HepG2 (cell line): Measurements from ENCODE around the gene JMJD4. TPM values are rescaled to one million over a fixed set of nuclear protein-coding genes. Genes with fewer than 3 reads are reported as not detected.

ENCODE experiments used
- ATAC-seq: fragments of 200-7000 bp; cut with Tn5 transposase; 3 replicates; pipeline ENCODE4 v1.9.1; 2020; ENCODE audit warnings: mild to moderate bottlenecking, moderate library complexity
- BruUV-seq: library from RNA; stranded (reverse); fragments of 400-500 nt; replicated peaks from 2 replicates; lab custom pipeline; 2021; lab: Mats Ljungman, UMichigan
- CTCF ChIA-PET: fragments of 300-600 bp; formaldehyde crosslinking; extraction: SDS; loops from one replicate; lab custom pipeline; 2021; ENCODE audit warnings: low total read pairs, inconsistent platforms, low intra/inter-chr PET ratio; lab: Yijun Ruan, JAX
- POLR2A ChIA-PET: fragments of 350-600 bp; sonication (Branson Sonifier 250); formaldehyde crosslinking; loops from one replicate; lab custom pipeline; 2020; ENCODE audit warnings: antibody characterized with exemption, inconsistent platforms; lab: Yijun Ruan, JAX
- DNase-seq: peaks from one replicate; pipeline ENCODE4 v3.0.0-alpha.2; 2015; ENCODE audit warnings: low spot score
- FAIRE-seq: peaks from 3 replicates; lab custom pipeline; 2011; peaks lifted over from hg19 to GRCh38; lab: Jason Lieb, UNC
- H2AFZ ChIP-seq: one replicate; pipeline ENCODE4 v1.6.1; 2011; ENCODE audit warnings: low read length, inconsistent platforms
- H3K27ac ChIP-seq: fragments of 300-600 bp; 3 replicates; pipeline ENCODE4 v1.8.0; 2011; ENCODE audit warnings: mixed run types, mild to moderate bottlenecking, mixed read lengths, low read length, inconsistent platforms; ENCODE audit not compliant: insufficient read depth; ENCODE audit errors: extremely low read length
- H3K27me3 ChIP-seq, 2 experiments: fragments of 200-600 bp in 1 of 2; 2 replicates in 1 of 2; 3 replicates in 1 of 2; pipeline versions ENCODE4 v1.6.0 to v1.8.0; 2011; ENCODE audit warnings: low read length in 2 of 2, mild to moderate bottlenecking in 2 of 2, moderate library complexity in 2 of 2, inconsistent platforms in 1 of 2; ENCODE audit not compliant: insufficient read depth in 2 of 2, control insufficient read depth in 1 of 2
- H3K36me3 ChIP-seq, 2 experiments: fragments of 200-600 bp in 1 of 2; replicated peaks in 1 of 2; 2 replicates in 1 of 2; 3 replicates in 1 of 2; pipeline versions ENCODE4 v1.5.1 to v1.8.0; 2011; ENCODE audit warnings: low read length in 2 of 2, inconsistent platforms in 1 of 2; ENCODE audit not compliant: insufficient read depth in 2 of 2, control insufficient read depth in 1 of 2
- H3K4me1 ChIP-seq: 2 replicates; pipeline ENCODE4 v1.5.1; 2012; ENCODE audit warnings: low read length, inconsistent platforms; ENCODE audit not compliant: insufficient read depth
- H3K4me2 ChIP-seq: 2 replicates; pipeline ENCODE4 v1.6.0; 2011; ENCODE audit warnings: low read depth, low read length, inconsistent platforms
- H3K4me3 ChIP-seq, 3 experiments: fragments of 200-600 bp in 1 of 3; sonication (generic), shearing (Covaris generic) in 1 of 3; replicated peaks in 1 of 3; 2 replicates each; pipeline ENCODE4 v1.5.1; 2011 to 2016; ENCODE audit warnings: low read length in 3 of 3, inconsistent platforms in 2 of 3, low read depth in 2 of 3, mild to moderate bottlenecking in 2 of 3, control low read depth in 1 of 3, mixed read lengths in 1 of 3; ENCODE audit not compliant: insufficient read depth in 1 of 3
- H3K79me2 ChIP-seq: one replicate; pipeline ENCODE4 v1.6.1; 2011; ENCODE audit warnings: low read length, inconsistent platforms; ENCODE audit not compliant: insufficient read depth
- H3K9ac ChIP-seq: 2 replicates; pipeline ENCODE4 v1.6.0; 2011; ENCODE audit warnings: mild to moderate bottlenecking, low read depth, low read length, inconsistent platforms; ENCODE audit not compliant: insufficient read depth
- H3K9me3 ChIP-seq: 2 replicates; pipeline ENCODE4 v1.5.1; 2012; ENCODE audit warnings: mild to moderate bottlenecking, low read length
- H4K20me1 ChIP-seq: 2 replicates; pipeline ENCODE4 v1.6.0; 2011; ENCODE audit warnings: inconsistent platforms, mild to moderate bottlenecking, low read length, moderate library complexity; ENCODE audit not compliant: insufficient read depth
- DPF2 ChIP-seq: sonication (generic); formaldehyde crosslinking; IDR thresholded peaks from 2 replicates; pipeline ENCODE4 v1.4.0; 2020; ENCODE audit warnings: mild to moderate bottlenecking, low read depth, missing genetic modification reagents, borderline replicate concordance
- ETV5 ChIP-seq: IDR thresholded peaks from 2 replicates; pipeline ENCODE4 v1.6.1; 2018; ENCODE audit warnings: missing biosample characterization, missing genetic modification reagents, inconsistent platforms, borderline replicate concordance
- FLYWCH1 ChIP-seq: sonication (generic); formaldehyde crosslinking; IDR thresholded peaks from 2 replicates; pipeline ENCODE4 v1.8.1; 2023; ENCODE audit warnings: mild to moderate bottlenecking, missing genetic modification reagents
- FOXP4 ChIP-seq: sonication (generic); formaldehyde crosslinking; IDR thresholded peaks from 2 replicates; pipeline ENCODE4 v1.4.0; 2020; ENCODE audit warnings: missing genetic modification reagents
- MTF2 ChIP-seq: sonication (generic); formaldehyde crosslinking; IDR thresholded peaks from 2 replicates; pipeline ENCODE4 v1.5.0; 2020; ENCODE audit warnings: missing genetic modification reagents, borderline replicate concordance
- NFATC3 ChIP-seq: sonication (generic); formaldehyde crosslinking; IDR thresholded peaks from 2 replicates; pipeline ENCODE4 v1.5.1; 2020; ENCODE audit warnings: mild to moderate bottlenecking, missing genetic modification reagents
- PCBP1 ChIP-seq: fragments of 200-400 bp; formaldehyde crosslinking; IDR thresholded peaks from 2 replicates; pipeline ENCODE4 v1.6.1; 2017; ENCODE audit warnings: mild to moderate bottlenecking, low read depth, low read length, borderline replicate concordance
- PTBP1 ChIP-seq: fragments of 200-400 bp; formaldehyde crosslinking; IDR thresholded peaks from 2 replicates; pipeline ENCODE4 v1.6.1; 2018; ENCODE audit warnings: low read length, low read depth; ENCODE audit not compliant: poor library complexity, severe bottlenecking
- SP1 ChIP-seq, 2 experiments: fragments of 450-650 bp in 1 of 2; sonication (generic) in 1 of 2; formaldehyde crosslinking in 1 of 2; IDR thresholded peaks; 2 replicates each; pipeline versions ENCODE4 v1.4.0 to v1.6.1; 2016 to 2020; ENCODE audit warnings: missing genetic modification reagents in 1 of 2
- SP4 ChIP-seq: sonication (generic); formaldehyde crosslinking; IDR thresholded peaks from 2 replicates; pipeline ENCODE4 v1.8.1; 2023; ENCODE audit warnings: mild to moderate bottlenecking, missing genetic modification reagents
- ZNF329 ChIP-seq: sonication (generic); formaldehyde crosslinking; IDR thresholded peaks from 2 replicates; pipeline ENCODE4 v1.9.0; 2021; ENCODE audit warnings: low read depth, mild to moderate bottlenecking, missing genetic modification reagents
- ZNF780A ChIP-seq: sonication (generic); formaldehyde crosslinking; IDR thresholded peaks from 2 replicates; pipeline ENCODE4 v1.8.0; 2022; ENCODE audit warnings: mild to moderate bottlenecking, missing genetic modification reagents, moderate library complexity
- WGBS: methylation state at CpG from one replicate; pipeline ENCODE4 v1.1.6; 2017; ENCODE audit warnings: low lambda C conversion rate; 5-methylcytosine and 5-hydroxymethylcytosine counted together
- in situ Hi-C: cut with HindIII; loops from 2 replicates; pipeline ENCODE4 v1.10.0; 2017; ENCODE audit warnings: low pct_unique_long_range_greater_than_20kb; ENCODE audit not compliant: extremely low pct_ligation_motif_present
- intact Hi-C: fragments of 100-400 bp; cut with micrococcal nuclease; formaldehyde crosslinking; loops from one replicate; pipeline ENCODE4 v1.10.0; 2022; ENCODE audit not compliant: unreplicated experiment
- polyA plus RNA-seq, 8 experiments: library from polyadenylated mRNA; depleted of rRNA in 3 of 8; stranded (reverse) in 7 of 8; unstranded in 1 of 8; fragments of >200 nt; fragmentation: Illumina TruSeq in 4 of 8; extraction: Trizol in 4 of 8; gene quantifications; 2 replicates each; pipeline versions ENCODE4 v1.2.1 to v1.2.3, GENCODE V29; 2011 to 2016; ENCODE audit warnings: low read depth in 4 of 8, missing spikeins in 1 of 8, mixed read lengths in 1 of 8; ENCODE audit not compliant: insufficient read depth in 1 of 8
- total RNA-seq, 5 experiments: library from RNA; depleted of rRNA; stranded (reverse); fragments of >200 nt; fragmentation: Illumina TruSeq; extraction: Trizol; gene quantifications; 2 replicates each; pipeline ENCODE4 v1.2.3, GENCODE V29; 2016; ENCODE audit warnings: low read depth in 1 of 5
- TF ChIP-seq, protein P1 (sequence below): sonication (generic); formaldehyde crosslinking; IDR thresholded peaks from 2 replicates; pipeline ENCODE4 v1.4.0; 2020; ENCODE audit warnings: missing genetic modification reagents
- TF ChIP-seq, protein P2 (sequence below): sonication (generic); formaldehyde crosslinking; IDR thresholded peaks from 2 replicates; pipeline ENCODE4 v1.8.1; 2023; ENCODE audit warnings: mild to moderate bottlenecking, missing genetic modification reagents, borderline replicate concordance
- TF ChIP-seq, protein P3 (sequence below): sonication (generic); formaldehyde crosslinking; IDR thresholded peaks from 2 replicates; pipeline ENCODE4 v1.5.0; 2020; ENCODE audit warnings: mild to moderate bottlenecking, missing genetic modification reagents

Gene JMJD4
- total and polyA plus RNA-seq, 2 of the 13 experiments (the other 11 are each of a cell fraction or from before 2014, with no cell fraction given) = 10.2 to 29.0 TPM

DNA sequence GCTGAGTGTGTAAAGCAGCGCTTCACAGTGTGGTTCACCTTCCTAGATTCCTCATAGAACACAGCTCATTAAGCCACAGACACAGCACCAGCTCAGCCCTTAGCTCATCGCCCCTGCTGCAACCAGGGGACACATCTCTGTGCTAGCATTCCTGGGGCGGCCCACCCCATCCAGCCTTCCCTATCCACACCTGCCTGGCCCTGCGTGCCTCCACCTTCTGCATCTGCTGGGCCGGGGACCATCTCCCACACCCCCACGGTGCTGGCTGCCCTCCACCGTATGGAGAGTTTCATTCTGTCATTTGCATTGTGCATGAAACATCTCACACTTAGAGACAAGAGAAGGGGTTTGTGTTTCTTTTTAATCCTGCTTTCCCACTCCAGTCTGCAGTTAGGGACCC is 44.6 kb upstream of the JMJD4 start (continued):
- TF ChIP-seq, protein P1, sequence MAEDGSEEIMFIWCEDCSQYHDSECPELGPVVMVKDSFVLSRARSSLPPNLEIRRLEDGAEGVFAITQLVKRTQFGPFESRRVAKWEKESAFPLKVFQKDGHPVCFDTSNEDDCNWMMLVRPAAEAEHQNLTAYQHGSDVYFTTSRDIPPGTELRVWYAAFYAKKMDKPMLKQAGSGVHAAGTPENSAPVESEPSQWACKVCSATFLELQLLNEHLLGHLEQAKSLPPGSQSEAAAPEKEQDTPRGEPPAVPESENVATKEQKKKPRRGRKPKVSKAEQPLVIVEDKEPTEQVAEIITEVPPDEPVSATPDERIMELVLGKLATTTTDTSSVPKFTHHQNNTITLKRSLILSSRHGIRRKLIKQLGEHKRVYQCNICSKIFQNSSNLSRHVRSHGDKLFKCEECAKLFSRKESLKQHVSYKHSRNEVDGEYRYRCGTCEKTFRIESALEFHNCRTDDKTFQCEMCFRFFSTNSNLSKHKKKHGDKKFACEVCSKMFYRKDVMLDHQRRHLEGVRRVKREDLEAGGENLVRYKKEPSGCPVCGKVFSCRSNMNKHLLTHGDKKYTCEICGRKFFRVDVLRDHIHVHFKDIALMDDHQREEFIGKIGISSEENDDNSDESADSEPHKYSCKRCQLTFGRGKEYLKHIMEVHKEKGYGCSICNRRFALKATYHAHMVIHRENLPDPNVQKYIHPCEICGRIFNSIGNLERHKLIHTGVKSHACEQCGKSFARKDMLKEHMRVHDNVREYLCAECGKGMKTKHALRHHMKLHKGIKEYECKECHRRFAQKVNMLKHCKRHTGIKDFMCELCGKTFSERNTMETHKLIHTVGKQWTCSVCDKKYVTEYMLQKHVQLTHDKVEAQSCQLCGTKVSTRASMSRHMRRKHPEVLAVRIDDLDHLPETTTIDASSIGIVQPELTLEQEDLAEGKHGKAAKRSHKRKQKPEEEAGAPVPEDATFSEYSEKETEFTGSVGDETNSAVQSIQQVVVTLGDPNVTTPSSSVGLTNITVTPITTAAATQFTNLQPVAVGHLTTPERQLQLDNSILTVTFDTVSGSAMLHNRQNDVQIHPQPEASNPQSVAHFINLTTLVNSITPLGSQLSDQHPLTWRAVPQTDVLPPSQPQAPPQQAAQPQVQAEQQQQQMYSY (CRISPR knock-in tag) = no peak
- no peak for TF ChIP-seq PCBP1
- TF ChIP-seq ETV5 (CRISPR knock-in tag) = no peak
- no peak for TF ChIP-seq SP1 (IDR thresholded peaks at IDR 0.05)
- no peak for TF ChIP-seq SP1 (CRISPR knock-in tag; IDR thresholded peaks at IDR 0.05)
- no peak for TF ChIP-seq ZNF329 (CRISPR knock-in tag)
- TF ChIP-seq MTF2 (CRISPR knock-in tag) = no peak
- TF ChIP-seq NFATC3 (CRISPR knock-in tag) = no peak
- TF ChIP-seq, protein P2, sequence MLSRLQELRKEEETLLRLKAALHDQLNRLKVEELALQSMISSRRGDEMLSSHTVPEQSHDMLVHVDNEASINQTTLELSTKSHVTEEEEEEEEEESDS (CRISPR knock-in tag) = no peak
- no peak for TF ChIP-seq PTBP1
- no peak for TF ChIP-seq SP4 (CRISPR knock-in tag)

GRCh38 chr1:227779021-227779441 is 43.9 kb upstream of the JMJD4 start:
- Histone ChIP-seq H3K27me3 (no peaks in the 10 kb centered on the region), H3K4me3 (no peak overlapping the region), H3K9ac (no peak overlapping the region), H3K9me3 (no peaks in the 10 kb centered on the region), H4K20me1 (no peaks in the 10 kb centered on the region), H3K36me3 (peaks cover 9% of the 10 kb centered on the region in 2 experiments; a peak in 3 of 5 replicates), H3K79me2 (no peaks in the 10 kb centered on the region), H3K4me1 (no peaks in the 10 kb centered on the region), H3K27ac (no peak overlapping the region), H3K4me2 (no peak overlapping the region), H2AFZ (no peak overlapping the region)
- TF ChIP-seq DPF2 (CRISPR knock-in tag) (no peak), ZNF780A (no peak), FLYWCH1 (CRISPR knock-in tag) (no peak), FOXP4 (CRISPR knock-in tag) (no peak)
- TF ChIP-seq, protein P3, sequence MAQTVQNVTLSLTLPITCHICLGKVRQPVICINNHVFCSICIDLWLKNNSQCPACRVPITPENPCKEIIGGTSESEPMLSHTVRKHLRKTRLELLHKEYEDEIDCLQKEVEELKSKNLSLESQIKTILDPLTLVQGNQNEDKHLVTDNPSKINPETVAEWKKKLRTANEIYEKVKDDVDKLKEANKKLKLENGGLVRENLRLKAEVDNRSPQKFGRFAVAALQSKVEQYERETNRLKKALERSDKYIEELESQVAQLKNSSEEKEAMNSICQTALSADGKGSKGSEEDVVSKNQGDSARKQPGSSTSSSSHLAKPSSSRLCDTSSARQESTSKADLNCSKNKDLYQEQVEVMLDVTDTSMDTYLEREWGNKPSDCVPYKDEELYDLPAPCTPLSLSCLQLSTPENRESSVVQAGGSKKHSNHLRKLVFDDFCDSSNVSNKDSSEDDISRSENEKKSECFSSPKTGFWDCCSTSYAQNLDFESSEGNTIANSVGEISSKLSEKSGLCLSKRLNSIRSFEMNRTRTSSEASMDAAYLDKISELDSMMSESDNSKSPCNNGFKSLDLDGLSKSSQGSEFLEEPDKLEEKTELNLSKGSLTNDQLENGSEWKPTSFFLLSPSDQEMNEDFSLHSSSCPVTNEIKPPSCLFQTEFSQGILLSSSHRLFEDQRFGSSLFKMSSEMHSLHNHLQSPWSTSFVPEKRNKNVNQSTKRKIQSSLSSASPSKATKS (CRISPR knock-in tag) = no peak
- ATAC-seq (no peak), FAIRE-seq (no peak), DNase-seq (no peak)
- CTCF ChIA-PET = no interaction called here
- POLR2A ChIA-PET = no interaction called here
- in situ Hi-C loops (no loop called here), intact Hi-C loops (no loop called here)
- WGBS = 91% methylated on average over 9 of the region's 10 CpGs
- no TSS peak for BruUV-seq
